Measurements from ENCODE around the gene THRAP3. TPM values are rescaled to one million over a fixed set of nuclear protein-coding genes. Genes with fewer than 3 reads are reported as not detected.

Gene THRAP3
- total and polyA plus RNA-seq, 9 of the 15 experiments (the other 6 are each of a cell fraction or from before 2014, with no cell fraction given) = 66.2 to 135 (median 113) TPM

GRCh38 chr1:36339615-36340014 lies 115.4 kb downstream of the THRAP3 start (continued):
- TF ChIP-seq GTF3C2 (IDR thresholded peaks at IDR 0.05; ENCODE audit: borderline replicate concordance, extremely low read depth, insufficient read length) = no peak
- no peak for TF ChIP-seq ZNF354B (CRISPR knock-in tag; IDR thresholded peaks at IDR 0.05)
- TF ChIP-seq ZNF316 (IDR thresholded peaks at IDR 0.05) = peak; percentile 52
- no peak for TF ChIP-seq KHSRP (IDR thresholded peaks at IDR 0.05)
- no peak for TF ChIP-seq RAD51 (IDR thresholded peaks at IDR 0.05; ENCODE audit: borderline replicate concordance, low read depth)
- no peak for TF ChIP-seq ZBED1 (IDR thresholded peaks at IDR 0.05)

DNA sequence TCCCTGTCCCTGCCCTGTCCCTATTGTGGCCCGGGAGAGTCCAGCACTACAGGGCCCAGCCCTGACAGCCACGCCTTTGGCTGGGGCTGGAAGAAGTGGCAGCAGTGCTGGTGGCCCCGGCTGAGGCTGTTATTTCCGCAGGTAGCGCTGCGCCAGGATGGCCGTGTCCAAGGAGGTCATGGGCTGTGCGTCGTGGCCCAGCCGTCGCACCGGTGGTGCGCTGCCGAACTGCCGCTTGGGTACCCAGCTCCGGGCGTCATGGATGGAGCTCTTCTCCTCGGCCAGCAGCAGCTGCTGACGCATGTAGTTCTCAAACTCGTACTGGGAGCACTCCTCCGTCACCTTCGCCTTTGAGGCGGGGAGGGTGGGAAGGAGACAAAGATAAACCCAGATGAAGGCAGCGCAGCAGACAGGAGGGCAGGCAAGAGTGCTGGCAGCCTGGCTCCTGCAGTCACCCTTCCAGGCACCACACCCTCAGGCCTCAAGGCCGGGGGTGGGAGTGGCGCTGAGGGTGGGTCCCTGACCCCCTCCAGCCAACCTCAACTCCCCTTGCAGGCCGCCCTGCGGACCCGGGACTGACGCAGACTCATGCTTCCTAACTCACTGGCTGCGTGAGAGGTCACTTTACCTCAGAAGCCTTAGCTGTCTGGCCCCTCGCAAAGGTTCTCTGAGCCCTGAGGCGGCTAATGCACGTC lies 117.5 kb downstream of the THRAP3 start:
- 88% methylated on average over 34 of the region's 34 CpGs for WGBS (ENCODE audit: insufficient coverage, low coverage, missing lambda C conversion rate)
- H2AFZ ChIP-seq (ENCODE audit: low read depth, low read length) = no peak overlapping the region
- DNase-seq (ENCODE audit: extremely low read depth in 1 of 4, low spot score in 3 of 4) (no peak), ATAC-seq (no peak), FAIRE-seq (no peak)
- H3K79me2 ChIP-seq (ENCODE audit: control insufficient read depth, insufficient read depth, low read length) = no peaks in the 10 kb centered on the region
- peaks cover 5% of the 10 kb centered on the region for H3K9me1 ChIP-seq (ENCODE audit: control insufficient read depth, insufficient read depth, low read length)
- BruUV-seq (replicated peaks) = no TSS peak
- CTCF ChIA-PET (ENCODE audit: low intra/inter-chr PET ratio) = interaction anchor here (2.5 kb wide), 1 partner anchor 79 kb away, joined by 27 read pairs; no protein-coding TSS in a partner anchor
- peaks cover 4% of the 10 kb centered on the region; the same call in 1 of the 2 replicates for H4K20me1 ChIP-seq (replicated peaks; ENCODE audit: control insufficient read depth, insufficient read depth, low read length)
- H3K4me2 ChIP-seq (ENCODE audit: insufficient read depth, low read length) = no peak overlapping the region
- POLR2A ChIA-PET = interaction anchor here (0.6 to 2.0 kb wide), 7 partner anchors 10 to 482 kb away, joined by 3 to 10 read pairs (median 5); no protein-coding TSS in a partner anchor
- H3K4me1 ChIP-seq (replicated peaks in 1 of 2; ENCODE audit: control insufficient read depth in 2 of 2, insufficient read depth in 2 of 2, low read length in 2 of 2) = peaks cover 0 to 40% of the 10 kb centered on the region in 2 experiments; a peak in 3 of 5 replicates
- H3K9me3 ChIP-seq (replicated peaks; ENCODE audit: control insufficient read depth, insufficient read depth, low read depth, low read length) = no peaks in the 10 kb centered on the region
- TF ChIP-seq ESRRB (CRISPR knock-in tag; IDR thresholded peaks at IDR 0.05; ENCODE audit: borderline replicate concordance) (no peak), ILK (tag; IDR thresholded peaks at IDR 0.05; ENCODE audit: borderline replicate concordance, low read depth) (no peak), CHD1 (IDR thresholded peaks at IDR 0.05; ENCODE audit: low read length) (no peak), POLR2G (IDR thresholded peaks at IDR 0.05; ENCODE audit: low read depth, low read length) (peak; percentile 52; the same call in 1 of the 2 replicates), RBM22 (IDR thresholded peaks at IDR 0.05; ENCODE audit: low read depth, low read length, poor library complexity, severe bottlenecking) (peak; percentile 72), HMGN3 (IDR thresholded peaks at IDR 0.05; ENCODE audit: borderline replicate concordance, extremely low read depth, insufficient read length, low read depth, low read length) (peak; percentile 28), ZBTB17 (CRISPR knock-in tag; IDR thresholded peaks at IDR 0.05) (no peak)
- H3K27me3 ChIP-seq (ENCODE audit: control insufficient read depth in 2 of 2, insufficient read depth in 2 of 2, low read length in 2 of 2) = no peaks in the 10 kb centered on the region
- H3K4me3 ChIP-seq = no peak overlapping the region
- no peak overlapping the region for H3K27ac ChIP-seq (ENCODE audit: extremely low read depth, low read depth, low read length)
- in situ Hi-C loops (cut with MboI) (no loop called here), intact Hi-C loops (cut with micrococcal nuclease) (loop anchor here (1.0 kb wide), 1 partner anchor 79 kb away; no protein-coding TSS in a partner anchor)
- H3K9ac ChIP-seq (ENCODE audit: insufficient read depth in 1 of 2, low read depth in 2 of 2, low read length in 2 of 2) = peak overlapping the region in 1 of 2 experiments; percentile 53; a peak in 2 of 4 replicates
- H3K36me3 ChIP-seq (ENCODE audit: control insufficient read depth, insufficient read depth, low read length) = peaks cover 70% of the 10 kb centered on the region; the same call in 2 of the 3 replicates

Data from K562 (cell line).